A549 treated with GW870086 at 1 μM for 4 hours (cell line): ENCODE data around the gene ZNF219. TPM values are rescaled to one million over a fixed set of nuclear protein-coding genes. Genes with fewer than 3 reads are reported as not detected.

Experiments used
- total RNA-seq: library from RNA; stranded (reverse); fragments of 200-300 nt; extraction: Qiagen RNA extraction; gene quantifications from 5 replicates; pipeline ENCODE4 v1.2.3, GENCODE V29; 2022; ENCODE audit warnings: low read depth

ZNF219 gene
- 19.7 to 30.5 TPM (median 28.9 TPM) in 5 replicates for total RNA-seq

GRCh38 chr14:21098076-21098891 is at the start of gene ZNF219:
Gene ZNF219, minus strand, starts transcription at chr14:21098655. Its CDS starts 5,064 bp downstream, at chr14:21093591.

DNA sequence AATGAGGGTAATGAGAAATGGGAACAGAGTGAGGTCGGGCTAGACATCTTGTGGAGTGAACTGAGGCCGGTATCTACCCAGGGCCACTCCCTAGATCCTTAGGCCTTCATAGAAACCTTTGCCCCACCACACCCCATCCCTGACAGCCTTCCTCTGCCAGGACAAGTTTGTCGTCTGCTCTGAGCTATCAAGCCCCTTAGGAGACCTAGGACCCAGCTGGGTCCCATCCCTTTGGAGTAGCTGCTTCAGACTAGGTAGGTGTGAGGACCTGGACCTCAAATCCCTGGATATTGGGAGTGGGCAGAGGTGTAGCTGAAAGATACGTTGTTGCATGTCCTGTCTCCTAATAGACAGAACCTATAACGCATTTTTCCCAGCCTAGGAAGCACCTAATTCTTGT is 2.5 kb upstream of the ZNF219 start, which contains the start of gene TMEM253:
Gene TMEM253 (plus strand): TSS at position 136 of the 400 bp plus-strand sequence. CDS start 278 bp downstream, outside the sequence.

GRCh38 chr14:21070083-21070609 is 28.3 kb downstream of the ZNF219 start, which contains the start of gene ARHGEF40:
Gene ARHGEF40, plus strand, starts transcription at chr14:21070304. Its CDS starts 93 bp downstream, at chr14:21070397.

GRCh38 chr14:21057803-21058675 is 40.4 kb downstream of the ZNF219 start, which contains the start of gene RNASE8:
Gene RNASE8, plus strand, starts transcription at chr14:21057822. Its CDS starts 71 bp downstream, at chr14:21057893.

DNA sequence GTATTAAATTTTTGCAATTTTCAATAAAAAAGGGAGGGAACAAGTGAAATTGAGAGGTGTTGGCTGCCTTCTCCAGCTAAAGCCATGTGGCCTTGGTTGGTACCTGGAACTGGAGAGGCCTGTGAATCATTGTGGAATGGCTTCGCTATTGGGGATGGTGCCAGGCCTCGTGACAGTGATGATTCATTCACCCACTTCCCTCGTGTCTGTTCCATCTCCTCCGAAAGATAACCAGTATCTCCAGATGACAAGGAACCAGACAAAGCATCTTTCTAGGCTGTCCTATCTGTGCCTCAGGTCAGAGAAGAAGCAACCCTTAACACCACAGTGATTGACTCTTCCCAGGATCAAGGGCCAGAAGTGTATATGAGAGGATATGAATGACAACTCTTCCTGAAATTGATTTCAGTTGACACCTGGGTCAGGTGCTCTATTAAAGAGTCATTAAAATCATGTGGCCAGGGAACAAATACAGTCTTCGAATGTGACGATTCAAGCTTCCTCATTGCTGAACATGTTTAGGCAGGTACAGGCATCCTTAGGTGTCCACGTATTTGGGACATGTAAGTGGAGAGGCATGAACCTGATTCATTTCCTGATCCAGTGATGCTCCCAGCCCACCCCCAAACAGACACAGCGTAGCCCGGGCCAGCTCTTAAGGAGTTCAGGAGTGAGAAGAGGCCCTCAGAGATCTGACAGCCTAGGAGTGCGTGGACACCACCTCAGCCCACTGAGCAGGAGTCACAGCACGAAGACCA is 56.6 kb downstream of the ZNF219 start, which contains the start of gene RNASE7:
Gene RNASE7 (plus strand): TSS at position 687 of the 758 bp plus-strand sequence. CDS start 631 bp downstream, outside the sequence.

Other genes starting within 250 kb of the ZNF219 start
- gene RNASE3, start 207.3 kb downstream of the ZNF219 start, total RNA-seq = not detected in 5 replicates
- gene RNASE2, start 143.2 kb downstream of the ZNF219 start, total RNA-seq = not detected in 5 replicates
- 68.4 to 77.9 TPM (median 74.9 TPM) in 5 replicates for gene METTL17, start 108.7 kb downstream of the ZNF219 start, total RNA-seq
- 0.09 TPM in 1 of 5 replicates, not detected in the others for gene SLC39A2, start 99.4 kb downstream of the ZNF219 start, total RNA-seq
- 2.5 to 3.3 TPM (median 2.7 TPM) in 5 replicates for gene NDRG2, start 73.6 kb downstream of the ZNF219 start, total RNA-seq
- not detected in 5 replicates for gene TPPP2, start 68.4 kb downstream of the ZNF219 start, total RNA-seq
- gene RNASE13, start 63.8 kb downstream of the ZNF219 start, total RNA-seq = not detected in 5 replicates
- not detected in 5 replicates for gene RNASE7, start 56.3 kb downstream of the ZNF219 start, total RNA-seq
- not detected in 5 replicates for gene RNASE8, start 40.8 kb downstream of the ZNF219 start, total RNA-seq
- gene ARHGEF40, start 28.4 kb downstream of the ZNF219 start, total RNA-seq = 7.8 to 13.1 TPM (median 9.5 TPM) in 5 replicates
- gene TMEM253, start 2.4 kb upstream of the ZNF219 start, total RNA-seq = 0.58 to 1.1 TPM (median 0.85 TPM) in 5 replicates
- not detected in 5 replicates for gene OR5AU1, start 57.4 kb upstream of the ZNF219 start, total RNA-seq
- gene HNRNPC, start 170.8 kb upstream of the ZNF219 start, total RNA-seq = 791 to 1,079 TPM (median 796 TPM) in 5 replicates
- gene RPGRIP1, start 181.4 kb upstream of the ZNF219 start, total RNA-seq = 0.06 to 0.30 TPM (median 0.20 TPM) in 5 replicates